GM20000 (cell line): ENCODE measurements around the gene ARL4C.

Experiments used
- DNase-seq: peaks from one replicate; pipeline ENCODE4 v3.0.0; 2012; ENCODE audit warnings: low spot score
- TF ChIP-seq, protein P1 (sequence below): IDR thresholded peaks from 2 replicates; pipeline ENCODE4 v1.5.1; 2012; ENCODE audit warnings: mild to moderate bottlenecking, control low read depth; ENCODE audit errors: extremely low read depth, missing control alignments

Gene ARL4C

DNA sequence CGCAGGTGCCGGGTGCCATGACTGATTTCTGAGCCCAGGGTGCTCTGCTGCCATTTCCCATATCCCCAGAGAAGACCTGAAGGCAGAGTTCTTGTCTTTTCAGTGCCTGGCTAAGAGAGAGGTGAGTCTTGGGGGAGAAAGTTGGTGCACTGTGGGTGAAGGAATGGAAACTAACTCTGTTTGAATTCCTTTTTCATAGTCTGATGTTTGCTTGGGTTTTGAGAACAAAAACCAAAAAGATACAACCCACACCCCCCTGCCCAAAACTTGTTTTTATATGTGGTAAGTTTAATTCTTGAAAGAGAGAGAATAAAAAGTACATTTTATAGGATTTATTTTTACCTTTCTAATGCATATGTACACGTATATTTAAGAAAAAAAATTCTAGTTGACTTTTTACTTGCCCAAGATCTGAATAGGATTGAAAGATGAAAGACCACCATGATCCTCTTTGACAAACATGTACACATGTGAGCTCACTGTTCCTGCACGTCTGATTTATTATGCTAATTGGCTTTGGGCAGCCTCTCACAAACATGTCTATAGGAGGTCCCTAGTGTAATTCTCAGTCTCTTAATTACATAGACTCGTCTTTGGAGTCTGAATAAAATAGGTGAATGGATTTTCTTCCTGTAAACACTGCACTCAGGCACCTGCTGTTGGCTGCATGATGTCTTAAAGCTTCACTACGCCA lies 46.3 kb downstream of the ARL4C start:
- TF ChIP-seq, protein P1, sequence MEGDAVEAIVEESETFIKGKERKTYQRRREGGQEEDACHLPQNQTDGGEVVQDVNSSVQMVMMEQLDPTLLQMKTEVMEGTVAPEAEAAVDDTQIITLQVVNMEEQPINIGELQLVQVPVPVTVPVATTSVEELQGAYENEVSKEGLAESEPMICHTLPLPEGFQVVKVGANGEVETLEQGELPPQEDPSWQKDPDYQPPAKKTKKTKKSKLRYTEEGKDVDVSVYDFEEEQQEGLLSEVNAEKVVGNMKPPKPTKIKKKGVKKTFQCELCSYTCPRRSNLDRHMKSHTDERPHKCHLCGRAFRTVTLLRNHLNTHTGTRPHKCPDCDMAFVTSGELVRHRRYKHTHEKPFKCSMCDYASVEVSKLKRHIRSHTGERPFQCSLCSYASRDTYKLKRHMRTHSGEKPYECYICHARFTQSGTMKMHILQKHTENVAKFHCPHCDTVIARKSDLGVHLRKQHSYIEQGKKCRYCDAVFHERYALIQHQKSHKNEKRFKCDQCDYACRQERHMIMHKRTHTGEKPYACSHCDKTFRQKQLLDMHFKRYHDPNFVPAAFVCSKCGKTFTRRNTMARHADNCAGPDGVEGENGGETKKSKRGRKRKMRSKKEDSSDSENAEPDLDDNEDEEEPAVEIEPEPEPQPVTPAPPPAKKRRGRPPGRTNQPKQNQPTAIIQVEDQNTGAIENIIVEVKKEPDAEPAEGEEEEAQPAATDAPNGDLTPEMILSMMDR: no peak
- DNase-seq: no peak

DNA sequence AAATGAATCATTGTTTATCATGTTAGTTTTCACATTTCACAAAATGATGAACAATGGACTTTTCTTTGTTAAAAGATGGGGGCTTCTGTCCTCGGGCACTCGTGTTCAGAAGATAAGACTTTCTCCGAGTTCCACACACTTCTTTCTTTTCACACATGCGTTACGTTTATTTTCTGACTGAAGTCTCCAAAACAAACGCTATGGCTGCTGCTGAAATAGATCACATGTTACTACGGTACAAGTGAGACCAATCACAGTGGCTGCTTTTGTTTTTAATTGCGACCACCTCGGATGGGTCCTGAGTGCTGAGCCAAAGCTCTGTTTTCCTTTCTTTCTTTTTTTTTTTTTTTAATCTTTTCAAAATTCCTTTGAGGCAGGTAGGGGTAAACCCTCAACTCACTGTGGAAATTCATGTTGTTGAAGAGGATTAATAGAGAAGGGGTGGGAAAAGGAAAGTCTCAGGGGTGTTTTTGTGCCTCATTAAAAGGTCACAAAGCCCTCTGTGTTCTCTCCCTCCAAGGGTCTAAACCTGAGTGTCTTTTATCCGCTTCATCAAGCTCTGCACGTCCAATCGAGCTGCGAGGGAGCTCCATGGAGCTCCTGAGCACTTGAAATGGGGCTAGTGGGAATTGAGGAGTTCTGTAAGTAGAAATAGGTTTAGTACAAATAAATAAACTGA lies 48.2 kb downstream of the ARL4C start:
- TF ChIP-seq, protein P1: no peak
- no peak for DNase-seq

DNA sequence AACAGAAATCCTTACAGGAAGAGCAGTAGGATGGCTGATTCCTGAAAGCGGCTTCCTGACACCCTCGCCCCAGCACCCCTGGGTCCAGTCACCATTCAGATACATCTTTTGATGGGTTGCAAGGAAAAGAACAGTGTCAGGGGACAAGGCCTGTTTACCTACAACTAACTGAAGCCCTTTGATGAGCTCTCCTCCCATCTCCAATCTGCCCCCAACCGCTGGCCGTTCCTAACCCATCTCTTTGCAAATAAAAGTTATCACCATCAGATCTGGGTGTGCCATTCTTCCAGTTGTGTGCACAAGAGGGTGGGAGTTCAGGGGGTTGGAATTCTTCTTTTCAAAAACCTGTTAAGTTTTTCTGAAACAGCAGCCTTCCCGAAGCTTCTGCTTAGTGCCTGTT lies 48.9 kb downstream of the ARL4C start:
- TF ChIP-seq, protein P1: no peak
- no peak for DNase-seq

DNA sequence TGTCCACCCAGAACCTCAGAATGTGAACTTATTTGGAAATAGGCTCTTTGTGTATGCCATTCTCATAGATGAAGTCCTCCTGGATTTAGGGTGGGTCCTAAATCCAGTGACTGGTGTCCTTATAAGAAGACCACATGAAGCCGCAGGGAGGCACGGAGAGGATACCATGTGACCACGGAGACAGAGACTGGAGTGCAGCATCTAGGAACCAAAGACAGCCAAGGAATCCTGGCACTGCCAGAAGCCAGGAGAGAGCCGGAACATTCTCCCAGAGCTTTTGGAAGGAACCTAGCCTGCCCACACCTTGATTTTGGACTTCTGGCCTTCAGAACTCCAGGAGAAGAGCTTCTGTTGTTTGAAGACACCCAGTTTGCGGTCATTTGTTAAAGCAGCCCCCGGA lies 49.7 kb downstream of the ARL4C start:
- no peak for DNase-seq
- TF ChIP-seq, protein P1: no peak

DNA sequence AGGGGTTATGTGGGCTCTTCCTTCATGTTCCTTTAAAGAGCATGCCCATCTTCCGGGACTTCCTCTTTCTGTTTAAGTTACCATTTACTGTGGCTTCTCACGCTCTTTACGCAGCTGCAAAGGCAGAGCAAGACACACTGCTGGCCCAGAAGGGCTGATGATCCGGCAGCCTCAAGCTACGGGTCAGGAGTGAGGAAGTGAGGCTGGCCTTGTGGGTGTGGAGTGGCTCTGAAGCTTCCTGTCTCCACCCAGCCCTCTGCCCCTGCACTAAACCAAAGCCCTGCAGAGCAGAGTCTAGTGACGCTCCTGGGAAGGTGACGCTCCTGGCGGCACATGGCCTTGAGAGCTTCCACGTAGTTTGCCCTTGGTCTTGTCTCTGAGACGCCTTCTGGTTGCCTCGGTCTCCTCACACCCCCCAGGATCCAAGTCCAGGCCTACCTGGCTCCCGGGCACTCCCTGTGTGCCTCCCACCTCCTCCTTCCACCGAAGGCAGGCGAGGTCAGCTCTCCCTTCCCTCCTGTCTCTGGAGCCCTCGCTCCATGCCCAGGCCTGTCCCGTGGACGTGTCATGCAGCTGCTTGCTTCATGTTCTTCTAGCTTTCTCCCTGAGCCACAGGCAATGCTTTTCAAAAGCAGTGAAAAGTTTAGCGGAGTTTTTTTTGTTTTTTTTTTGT lies 50.3 kb downstream of the ARL4C start:
- TF ChIP-seq, protein P1: no peak
- DNase-seq: peak; percentile 58

DNA sequence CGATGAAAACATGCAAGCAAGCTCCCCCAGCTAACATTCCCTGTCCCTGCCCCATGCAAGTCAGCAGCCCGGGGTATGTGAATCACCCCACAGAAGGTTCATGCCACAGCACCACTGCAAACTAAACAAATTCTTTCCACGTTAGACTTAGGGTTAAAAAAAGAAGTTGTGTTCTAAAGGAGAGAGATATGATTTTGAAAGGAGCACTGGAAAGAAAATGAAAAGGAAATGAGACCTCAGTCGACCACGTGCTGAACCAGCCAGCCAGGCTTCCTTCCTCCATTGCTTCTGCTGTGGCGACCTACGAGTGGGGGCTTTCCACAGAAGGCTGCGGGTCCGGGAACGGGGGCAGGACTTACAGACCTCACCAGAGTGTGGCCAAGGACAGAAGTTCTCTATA lies 52.0 kb downstream of the ARL4C start:
- TF ChIP-seq, protein P1: no peak
- peak; percentile 26 for DNase-seq

DNA sequence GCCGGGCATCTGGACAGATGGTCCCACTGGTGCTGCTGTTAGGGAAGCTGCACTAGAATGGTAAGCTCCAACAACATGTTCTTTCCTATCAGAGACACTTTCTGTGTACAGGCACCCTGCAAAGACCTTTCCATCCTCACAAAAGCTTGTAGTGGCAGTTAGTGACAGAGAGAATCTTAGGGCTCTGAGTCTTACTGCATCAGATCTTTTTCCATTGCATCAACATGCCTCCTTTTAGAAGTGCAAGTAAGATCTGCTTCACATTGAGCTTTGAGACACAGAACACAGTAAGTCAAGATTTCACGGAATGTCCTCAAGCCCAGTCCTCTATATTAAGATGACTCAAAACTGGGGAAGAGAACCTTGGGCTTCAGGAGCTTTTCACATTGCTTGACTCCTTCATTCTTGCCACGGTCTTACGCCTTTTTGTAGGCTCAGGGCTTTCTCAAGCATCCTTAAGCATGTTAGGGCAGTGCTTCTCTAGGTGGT lies 52.6 kb downstream of the ARL4C start:
- TF ChIP-seq, protein P1: no peak
- DNase-seq: no peak
